ENCODE measurements around the gene TMEM170A. TPM values are rescaled to one million over a fixed set of nuclear protein-coding genes. Genes with fewer than 3 reads are reported as not detected.

The TMEM170A gene
- total RNA-seq, 4 donors from 2014 or later = 22.4 to 38.3 (median 29.8) TPM

GRCh38 chr16:75423723-75424104 is 40.8 kb downstream of the TMEM170A start:
- ATAC-seq (ENCODE audit: low FRiP score) (no peak), DNase-seq (ENCODE audit: low spot score) (no peak)
- TF ChIP-seq CTCF (IDR thresholded peaks at IDR 0.05) = no peak

- DNase-seq (ENCODE audit: low spot score) (no peak), ATAC-seq (ENCODE audit: low FRiP score) (no peak)
- TF ChIP-seq CTCF (IDR thresholded peaks at IDR 0.05) = no peak
These were observed 42.7 kb downstream of the TMEM170A start for GRCh38 chr16:75421820-75422126.

- TF ChIP-seq CTCF (IDR thresholded peaks at IDR 0.05) = no peak
- ATAC-seq (ENCODE audit: low FRiP score) (peak; percentile 59), DNase-seq (ENCODE audit: low spot score) (peak; percentile 41)
These were observed 43.3 kb downstream of the TMEM170A start for GRCh38 chr16:75420987-75421819.

- ATAC-seq (ENCODE audit: low FRiP score) (no peak), DNase-seq (ENCODE audit: low spot score) (no peak)
- TF ChIP-seq CTCF (IDR thresholded peaks at IDR 0.05) = no peak
These were observed 47.5 kb downstream of the TMEM170A start for GRCh38 chr16:75416904-75417565.

- DNase-seq (ENCODE audit: low spot score) = no peak
- ATAC-seq (ENCODE audit: low FRiP score) = no peak
- TF ChIP-seq CTCF (IDR thresholded peaks at IDR 0.05) = no peak
These were observed 49.2 kb downstream of the TMEM170A start for GRCh38 chr16:75415169-75415905.

- DNase-seq (ENCODE audit: low spot score) (no peak), ATAC-seq (ENCODE audit: low FRiP score) (no peak)
- TF ChIP-seq CTCF (IDR thresholded peaks at IDR 0.05) = no peak
These were observed 50.5 kb downstream of the TMEM170A start for GRCh38 chr16:75413951-75414350.

All from omental fat pad (tissue), 4 donors.